GM19455 (cell line): ENCODE data around the gene RCAN2.

Experiments
- ATAC-seq: cut with Tn5 transposase; IDR thresholded peaks from one replicate; pipeline ENCODE4 v1.9.1; 2021; ENCODE audit not compliant: unreplicated experiment

RCAN2 gene

DNA sequence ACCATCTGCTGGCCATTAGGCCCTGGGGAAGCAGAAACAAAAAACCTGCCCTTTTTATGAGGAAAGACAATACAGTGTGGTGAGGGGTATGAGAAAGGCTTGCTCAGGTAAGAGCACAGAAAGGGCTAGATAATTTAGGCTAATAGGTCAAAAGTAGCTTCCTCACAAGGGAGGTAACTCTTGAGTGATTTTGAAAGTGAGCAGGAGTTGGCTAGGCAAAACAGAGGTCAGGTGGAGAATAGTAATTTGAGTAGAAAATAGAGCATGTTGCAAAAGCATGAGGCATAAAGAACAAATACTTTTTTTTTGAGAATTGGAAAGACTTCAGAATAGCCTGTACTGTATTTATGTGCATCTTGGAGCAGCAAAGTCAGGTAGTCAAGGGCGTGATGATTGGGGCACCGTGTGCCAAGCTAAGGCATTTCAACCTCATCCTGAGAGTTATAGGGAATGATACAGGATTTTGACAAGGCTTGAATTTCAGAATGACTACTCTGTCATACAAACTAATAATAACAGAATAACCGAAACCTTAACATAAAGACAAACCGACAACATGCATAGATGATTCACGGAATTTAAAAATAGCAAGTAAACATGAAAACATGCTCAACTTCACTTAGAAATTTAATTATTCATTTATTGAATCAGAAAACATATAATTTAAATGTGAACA lies 197.5 kb downstream of the RCAN2 start:
- ATAC-seq = peak; percentile 96

DNA sequence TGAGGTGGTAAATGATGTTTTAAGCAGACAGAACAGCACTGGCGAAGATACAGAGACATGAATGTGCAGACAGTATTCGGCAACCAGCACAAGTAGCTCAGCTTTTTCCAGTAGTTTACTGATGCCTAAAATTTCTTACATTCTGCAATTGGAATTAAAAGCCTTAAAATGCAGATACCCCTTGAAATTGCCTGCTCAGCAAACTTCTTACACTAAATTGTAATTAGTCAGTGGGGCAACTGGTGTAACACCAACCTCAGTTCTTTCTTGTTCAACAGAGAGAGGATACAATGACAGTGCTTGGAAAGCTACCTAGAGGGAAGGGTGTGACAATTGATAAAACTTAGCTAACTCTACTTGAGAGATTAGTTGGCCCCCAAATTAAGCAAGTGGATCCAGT lies 199.4 kb downstream of the RCAN2 start:
- no peak for ATAC-seq

- no peak for ATAC-seq
These were observed 200.0 kb downstream of the RCAN2 start for GRCh38 chr6:46291275-46291633.

- ATAC-seq = no peak
These were observed 200.6 kb downstream of the RCAN2 start for GRCh38 chr6:46290421-46291274.

DNA sequence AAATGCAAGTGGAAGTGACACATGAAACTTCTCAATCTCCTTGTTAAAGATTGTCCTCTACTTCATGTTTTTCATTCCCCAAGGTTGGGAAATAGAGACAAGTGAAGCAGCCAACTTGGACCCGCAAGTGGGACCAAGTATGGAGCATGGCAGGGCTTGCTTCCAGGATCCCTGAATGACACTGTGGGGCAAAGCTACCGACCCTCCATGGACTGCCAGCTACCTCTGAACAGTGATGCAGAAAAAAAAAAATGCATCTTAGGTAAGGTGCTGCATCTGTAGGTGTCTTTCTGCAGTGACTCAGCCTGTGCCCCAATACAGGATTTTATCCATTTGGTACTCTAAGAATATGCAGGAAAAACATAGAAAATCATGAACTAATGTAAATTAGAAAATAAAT lies 201.4 kb downstream of the RCAN2 start:
- no peak for ATAC-seq

DNA sequence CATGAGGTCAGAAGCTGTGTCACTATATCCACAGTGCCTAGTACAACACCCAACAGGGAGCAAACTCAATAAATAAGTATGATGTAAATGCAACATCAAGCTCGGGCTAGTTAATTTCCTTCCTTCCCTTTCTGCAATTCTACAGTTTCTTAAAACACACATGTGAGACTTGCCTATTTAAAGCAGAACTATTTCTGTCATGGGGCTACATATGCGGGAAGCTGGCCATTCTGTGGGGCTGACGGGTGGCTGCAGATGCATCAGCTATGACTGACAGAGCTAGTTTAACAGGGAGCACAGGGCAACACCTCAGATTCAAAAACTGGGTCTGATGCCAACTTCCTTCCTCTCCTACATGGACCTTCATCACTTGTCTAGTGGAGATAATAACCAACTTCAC lies 202.4 kb downstream of the RCAN2 start:
- no peak for ATAC-seq

DNA sequence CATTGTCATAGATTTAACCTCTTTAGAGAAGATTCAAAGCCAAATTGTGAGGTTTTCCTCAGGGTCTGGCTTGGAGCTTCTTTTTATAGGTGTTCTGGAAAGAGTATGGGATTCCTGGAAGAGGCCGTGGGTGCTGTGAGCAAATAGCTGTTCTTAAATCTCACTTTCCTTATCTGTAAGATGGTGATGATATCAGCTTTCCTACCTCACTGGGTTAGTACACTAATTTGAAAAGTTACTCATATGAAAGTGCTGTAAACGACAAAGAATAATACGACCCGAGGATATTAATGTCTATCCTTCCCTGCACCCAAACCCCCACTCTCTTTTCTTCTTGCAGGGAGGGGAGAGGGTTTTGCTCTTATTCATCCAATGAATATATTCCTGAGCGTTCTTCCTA lies 203.6 kb downstream of the RCAN2 start:
- no peak for ATAC-seq

DNA sequence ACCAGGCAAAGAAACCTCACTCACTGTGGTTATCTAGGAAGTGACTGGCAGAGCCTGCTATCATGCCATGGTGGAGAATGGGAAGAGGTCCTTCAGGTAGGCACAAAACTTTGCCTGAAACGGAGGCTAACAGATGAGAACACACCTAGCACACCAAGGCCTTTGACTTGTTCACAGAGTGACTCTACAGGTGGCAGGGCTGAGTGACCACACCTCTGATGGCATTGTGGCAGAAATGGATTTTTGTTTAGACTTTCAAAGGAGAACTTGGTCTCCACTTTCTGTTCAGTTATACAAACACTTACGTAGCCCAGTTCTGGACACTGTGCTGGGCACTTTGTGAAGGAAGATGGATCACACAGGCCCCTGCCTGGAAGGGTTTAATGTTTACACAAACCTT lies 204.2 kb downstream of the RCAN2 start:
- ATAC-seq = no peak

DNA sequence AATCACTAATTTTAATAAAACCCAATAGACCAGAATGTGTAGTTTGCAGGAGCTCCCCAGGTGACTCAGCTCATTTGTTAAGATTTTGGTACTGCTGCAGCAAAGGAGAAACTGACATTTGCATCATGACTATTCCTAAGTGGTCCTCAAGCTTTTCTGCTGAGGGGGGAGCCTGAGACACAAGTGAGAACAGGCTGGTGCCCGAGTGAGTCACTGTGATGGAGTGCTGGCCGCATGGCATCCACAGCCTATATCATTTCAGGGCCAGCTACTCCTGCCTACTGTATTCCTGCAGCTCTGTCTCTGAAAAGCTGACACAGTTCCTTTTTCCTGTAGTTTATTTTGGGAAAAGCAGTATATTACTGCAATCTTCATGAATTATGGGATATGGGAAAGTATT lies 206.8 kb downstream of the RCAN2 start:
- no peak for ATAC-seq

DNA sequence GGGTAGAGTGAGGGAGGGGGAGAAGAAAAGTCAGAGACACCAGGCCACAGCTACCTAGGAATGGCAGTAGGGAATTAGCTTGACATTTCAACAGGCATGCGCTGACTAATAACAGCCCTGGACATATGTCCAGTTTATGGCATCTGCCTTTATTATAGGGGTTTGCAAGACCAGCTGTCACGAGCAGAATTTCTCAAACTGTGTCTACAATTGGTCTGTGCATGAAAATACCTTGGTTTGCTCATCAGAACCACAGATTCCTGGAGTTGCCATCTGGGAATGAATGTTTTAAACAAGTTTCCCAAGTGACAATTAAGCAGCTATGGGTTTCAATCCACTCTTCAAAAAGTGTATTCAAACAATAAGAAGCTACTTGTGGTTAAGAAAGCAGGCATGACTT lies 210.1 kb downstream of the RCAN2 start:
- ATAC-seq = no peak

GRCh38 chr6:46279874-46280273 lies 211.4 kb downstream of the RCAN2 start:
- ATAC-seq = no peak

DNA sequence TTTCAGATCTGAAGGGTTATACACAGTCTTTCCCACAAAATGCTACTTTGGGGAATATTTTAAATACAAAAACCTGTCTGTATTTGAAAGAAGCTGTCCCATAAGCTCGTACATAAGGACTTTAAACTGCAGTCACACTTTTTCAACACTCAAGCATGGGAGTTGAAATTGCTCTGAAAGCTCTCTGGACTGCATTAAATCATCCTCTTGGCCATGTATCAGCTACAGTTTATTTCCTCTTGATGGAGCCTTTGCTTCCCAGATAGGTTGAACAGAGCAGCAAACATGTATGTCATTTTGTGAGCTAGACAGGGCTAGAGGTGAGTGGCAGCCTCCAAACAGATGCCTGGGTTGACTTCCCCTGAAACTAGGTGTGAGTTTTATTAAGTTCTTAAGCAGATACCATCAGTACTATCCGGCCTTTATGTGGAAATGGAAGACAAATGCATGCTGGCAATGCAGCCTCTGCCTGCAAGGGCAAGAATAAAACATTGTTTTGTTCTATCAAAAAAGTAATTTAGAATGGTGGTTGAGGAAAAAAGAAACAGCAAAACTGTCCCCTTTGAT lies 214.6 kb downstream of the RCAN2 start:
- ATAC-seq = no peak

- ATAC-seq = no peak
These were observed 216.7 kb downstream of the RCAN2 start for GRCh38 chr6:46274502-46274901.

DNA sequence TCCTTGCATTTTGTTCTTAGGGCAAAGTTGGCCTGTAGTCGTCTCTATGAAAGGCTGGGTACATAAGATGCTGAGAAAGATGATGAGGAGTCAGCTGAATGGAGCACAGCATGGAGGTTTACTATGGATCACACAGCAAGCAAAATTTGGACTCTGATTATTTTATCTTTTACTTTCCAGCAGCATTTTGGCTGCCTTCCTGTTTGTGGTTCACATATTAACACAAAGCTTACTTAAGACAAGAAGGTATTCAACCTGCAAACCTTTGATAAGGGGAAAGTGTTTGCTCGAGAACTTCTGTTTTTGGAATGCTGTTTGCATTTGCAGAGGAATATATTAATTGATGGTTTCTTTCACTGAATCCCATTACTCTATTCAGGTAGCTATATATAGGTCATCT lies 217.3 kb downstream of the RCAN2 start:
- no peak for ATAC-seq

DNA sequence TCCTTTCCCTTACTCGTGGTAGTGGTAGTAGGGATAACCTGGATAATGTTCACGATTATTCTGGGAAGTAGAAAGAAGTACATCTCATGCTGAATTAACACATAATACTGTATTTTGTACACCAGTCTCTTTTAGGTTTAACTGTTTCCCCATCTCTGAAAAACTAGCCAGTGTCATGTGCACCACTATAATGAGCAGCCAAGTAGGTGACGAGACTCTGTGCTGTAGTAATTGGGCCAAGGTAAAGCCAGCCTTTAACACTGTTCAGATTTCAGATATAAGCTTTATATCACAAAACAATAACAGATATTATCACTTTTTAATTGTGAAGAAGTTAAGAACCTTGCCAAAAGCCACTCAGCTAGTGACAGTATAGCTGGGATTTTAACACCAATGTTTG lies 219.5 kb downstream of the RCAN2 start:
- ATAC-seq = no peak

- no peak for ATAC-seq
These were observed 220.1 kb downstream of the RCAN2 start for GRCh38 chr6:46271107-46271506.

GRCh38 chr6:46270336-46270735 lies 220.9 kb downstream of the RCAN2 start:
- no peak for ATAC-seq

GRCh38 chr6:46269447-46270229 lies 221.6 kb downstream of the RCAN2 start:
- ATAC-seq = no peak

DNA sequence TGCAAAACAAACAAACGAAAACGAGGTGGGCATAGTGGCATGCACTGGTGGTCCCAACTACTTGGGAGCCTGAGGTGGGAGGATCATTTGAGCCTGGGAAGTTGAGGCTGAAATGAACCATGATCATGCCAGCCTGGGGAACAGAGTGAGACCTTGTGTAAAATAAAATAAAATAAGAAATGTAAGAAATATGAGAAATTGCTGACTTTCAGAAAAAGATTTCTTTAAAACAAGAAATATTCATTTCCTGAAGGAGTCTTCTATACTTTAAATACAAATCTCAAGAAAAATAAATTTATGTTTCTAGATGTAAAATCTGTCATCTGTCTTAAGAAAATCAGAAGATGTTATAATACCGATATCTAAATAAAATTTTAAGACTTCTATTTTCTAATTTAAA lies 223.7 kb downstream of the RCAN2 start:
- ATAC-seq = no peak

DNA sequence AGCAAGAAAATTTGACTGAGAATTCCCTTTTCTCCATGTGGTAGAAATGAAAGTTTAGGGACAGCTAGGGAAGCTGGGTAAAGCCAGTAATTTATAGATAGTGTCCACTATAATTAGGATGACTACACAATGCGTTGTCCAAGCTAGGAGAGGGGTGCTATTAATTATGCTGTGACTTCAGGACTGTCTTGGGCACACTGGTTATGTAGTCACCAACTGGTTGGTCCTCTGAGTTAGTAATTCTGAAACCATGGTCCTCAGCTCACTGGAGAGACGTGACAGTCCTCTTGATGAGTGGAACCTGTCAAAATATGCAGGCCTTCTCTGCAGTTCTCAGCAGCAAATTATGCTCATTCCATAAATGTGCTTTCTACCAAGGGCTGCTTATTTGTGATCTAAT lies 225.9 kb downstream of the RCAN2 start:
- no peak for ATAC-seq

- no peak for ATAC-seq
These were observed 227.6 kb downstream of the RCAN2 start for GRCh38 chr6:46263707-46264086.
